HL-60 (cell line): ENCODE results near the gene ALOXE3.
A peak's percentile ranks its signal among the peaks of the same experiment; 100 is the strongest.

Experiments used
- DNase-seq, 2 experiments: peaks; one replicate each; pipeline ENCODE4 v3.0.0-alpha.2; 2010 to 2020; ENCODE audit warnings: low read depth in 1 of 2, low spot score in 1 of 2
- H3K27ac ChIP-seq: fragments of 250-450 bp; sonication (Bioruptor Pico); replicated peaks from 2 replicates; pipeline ENCODE4 v1.5.1; 2020; ENCODE audit warnings: mild to moderate bottlenecking, moderate library complexity
- H3K27me3 ChIP-seq: fragments of 250-450 bp; sonication (Bioruptor Pico); 2 replicates; pipeline ENCODE4 v1.5.1; 2021; ENCODE audit warnings: mild to moderate bottlenecking, moderate library complexity; ENCODE audit not compliant: insufficient read depth, poor library complexity, severe bottlenecking
- H3K4me3 ChIP-seq: replicated peaks from 2 replicates; pipeline ENCODE4 v1.5.1; 2011; ENCODE audit warnings: mild to moderate bottlenecking, control low read depth, low read length; ENCODE audit not compliant: insufficient read depth
- CTCF ChIP-seq: IDR thresholded peaks from one replicate; pipeline ENCODE4 v1.5.1; 2011; ENCODE audit warnings: low read length, control low read depth, inconsistent platforms; ENCODE audit not compliant: insufficient read depth
- GABPA ChIP-seq: IDR thresholded peaks from 2 replicates; pipeline ENCODE4 v1.6.1; 2012; ENCODE audit warnings: low read depth
- POLR2AphosphoS5 ChIP-seq: IDR thresholded peaks from 2 replicates; pipeline ENCODE4 v1.6.1; 2012; ENCODE audit warnings: low read depth
- REST ChIP-seq: IDR thresholded peaks from 2 replicates; pipeline ENCODE4 v1.6.1; 2012; ENCODE audit warnings: low read depth; ENCODE audit not compliant: insufficient replicate concordance
- SPI1 ChIP-seq: IDR thresholded peaks from 2 replicates; pipeline ENCODE4 v1.6.1; 2012; ENCODE audit warnings: low read depth, mild to moderate bottlenecking, borderline replicate concordance

ALOXE3 gene

GRCh38 chr17:8156246-8156992 is 38.1 kb upstream of the ALOXE3 start:
- TF ChIP-seq POLR2AphosphoS5 (no peak), CTCF (no peak), REST (peak; percentile 38), GABPA (peak; percentile 42; the same call in 1 of the 2 replicates), SPI1 (no peak)
- Histone ChIP-seq H3K27me3 (no peaks in the 10 kb centered on the region), H3K27ac (peak overlapping the region; percentile 75), H3K4me3 (peak overlapping the region; percentile 47)
- DNase-seq, result peak; percentile 94 to 99

GRCh38 chr17:8155996-8156245 is 37.6 kb upstream of the ALOXE3 start:
- DNase-seq, result no peak
- Histone ChIP-seq H3K27me3 (no peaks in the 10 kb centered on the region), H3K4me3 (peak overlapping the region; percentile 47), H3K27ac (peak overlapping the region; percentile 56)
- TF ChIP-seq CTCF (no peak), GABPA (no peak), POLR2AphosphoS5 (no peak), REST (no peak), SPI1 (no peak)

- Histone ChIP-seq H3K27ac (peak overlapping the region; percentile 56), H3K27me3 (no peaks in the 10 kb centered on the region), H3K4me3 (peak overlapping the region; percentile 47)
- DNase-seq, result no peak
- TF ChIP-seq POLR2AphosphoS5 (no peak), REST (no peak), GABPA (no peak), CTCF (no peak), SPI1 (no peak)
Measured at GRCh38 chr17:8155231-8155995, 37.1 kb upstream of the ALOXE3 start.
